ENCODE data around the gene GIMAP2.

DNA sequence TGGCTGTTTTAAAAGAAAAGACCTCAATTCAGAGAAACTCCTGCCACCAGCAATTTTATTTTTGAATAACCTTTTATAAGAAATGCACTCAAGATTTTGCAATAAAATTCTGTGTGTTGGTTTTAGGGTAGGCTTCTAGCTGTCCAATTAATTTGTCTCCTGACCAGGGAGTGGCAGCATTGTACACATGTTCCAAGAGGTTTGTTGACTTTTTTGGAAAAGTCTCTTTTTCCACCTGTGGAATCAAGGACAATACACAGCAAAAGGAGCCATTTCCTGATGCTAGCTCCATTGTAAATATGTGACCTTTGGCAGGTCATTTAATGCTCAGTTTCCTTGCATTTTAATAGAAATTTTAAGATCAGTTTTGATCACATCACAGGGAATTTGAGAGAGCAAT, 53.5 kb downstream of the GIMAP2 start:
- TF ChIP-seq, protein P1, sequence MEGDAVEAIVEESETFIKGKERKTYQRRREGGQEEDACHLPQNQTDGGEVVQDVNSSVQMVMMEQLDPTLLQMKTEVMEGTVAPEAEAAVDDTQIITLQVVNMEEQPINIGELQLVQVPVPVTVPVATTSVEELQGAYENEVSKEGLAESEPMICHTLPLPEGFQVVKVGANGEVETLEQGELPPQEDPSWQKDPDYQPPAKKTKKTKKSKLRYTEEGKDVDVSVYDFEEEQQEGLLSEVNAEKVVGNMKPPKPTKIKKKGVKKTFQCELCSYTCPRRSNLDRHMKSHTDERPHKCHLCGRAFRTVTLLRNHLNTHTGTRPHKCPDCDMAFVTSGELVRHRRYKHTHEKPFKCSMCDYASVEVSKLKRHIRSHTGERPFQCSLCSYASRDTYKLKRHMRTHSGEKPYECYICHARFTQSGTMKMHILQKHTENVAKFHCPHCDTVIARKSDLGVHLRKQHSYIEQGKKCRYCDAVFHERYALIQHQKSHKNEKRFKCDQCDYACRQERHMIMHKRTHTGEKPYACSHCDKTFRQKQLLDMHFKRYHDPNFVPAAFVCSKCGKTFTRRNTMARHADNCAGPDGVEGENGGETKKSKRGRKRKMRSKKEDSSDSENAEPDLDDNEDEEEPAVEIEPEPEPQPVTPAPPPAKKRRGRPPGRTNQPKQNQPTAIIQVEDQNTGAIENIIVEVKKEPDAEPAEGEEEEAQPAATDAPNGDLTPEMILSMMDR (IDR thresholded peaks at IDR 0.05): no peak
- no peak for TF ChIP-seq POLR2A (IDR thresholded peaks at IDR 0.05)
